Common myeloid progenitor, CD34-positive (primary cell): Measurements from ENCODE around the gene VAMP2.

Source experiments
- CTCF ChIA-PET: fragments of 350-600 bp; sonication (Branson Sonifier 250); formaldehyde crosslinking; loops from one replicate; lab custom pipeline; 2021; ENCODE audit warnings: antibody characterized with exemption; lab: Charles Lee
- POLR2A ChIA-PET: fragments of 350-600 bp; sonication (Branson Sonifier 250); formaldehyde crosslinking; loops from one replicate; lab custom pipeline; 2021; ENCODE audit warnings: antibody characterized with exemption; lab: Charles Lee
- DNase-seq, 3 donors: peaks; one replicate each; pipeline versions ENCODE4 v3.0.0 to v3.0.0-alpha.2; 2013
- H3K27ac ChIP-seq, 2 experiments: 1 replicate in 1 of 2; 2 replicates in 1 of 2; pipeline ENCODE4 v1.7.0; 2013; ENCODE audit warnings: inconsistent platforms in 2 of 2, low read length in 2 of 2, mild to moderate bottlenecking in 2 of 2, low read depth in 1 of 2, moderate library complexity in 1 of 2; ENCODE audit not compliant: severe bottlenecking in 2 of 2, insufficient read depth in 1 of 2, poor library complexity in 1 of 2
- H3K27me3 ChIP-seq, 5 experiments: replicated peaks in 2 of 5; 1 replicate in 3 of 5; 2 replicates in 2 of 5; pipeline versions ENCODE4 v1.6.1 to v1.7.0; 2013; ENCODE audit warnings: low read length in 4 of 5, mild to moderate bottlenecking in 2 of 5, moderate library complexity in 2 of 5, inconsistent platforms in 1 of 5; ENCODE audit not compliant: insufficient read depth in 5 of 5, control insufficient read depth in 4 of 5
- H3K36me3 ChIP-seq, 4 experiments: 1 replicate in 2 of 4; 2 replicates in 2 of 4; pipeline versions ENCODE4 v1.6.1 to v1.7.0; 2013; ENCODE audit warnings: low read length in 3 of 4, control low read depth in 1 of 4, mild to moderate bottlenecking in 1 of 4; ENCODE audit not compliant: control insufficient read depth in 4 of 4, insufficient read depth in 4 of 4
- H3K4me1 ChIP-seq, 4 experiments: 1 replicate in 3 of 4; 2 replicates in 1 of 4; pipeline versions ENCODE4 v1.6.1 to v1.7.1; 2013; ENCODE audit warnings: low read length in 3 of 4, mild to moderate bottlenecking in 3 of 4, control low read depth in 1 of 4, inconsistent platforms in 1 of 4, moderate library complexity in 1 of 4; ENCODE audit not compliant: control insufficient read depth in 4 of 4, insufficient read depth in 4 of 4; ENCODE audit errors: control extremely low read depth in 1 of 4
- H3K4me3 ChIP-seq, 7 experiments: 1 replicate in 4 of 7; 2 replicates in 3 of 7; pipeline versions ENCODE4 v1.5.1 to v1.7.0; 2013; ENCODE audit warnings: mild to moderate bottlenecking in 7 of 7, low read length in 6 of 7, moderate library complexity in 6 of 7, inconsistent platforms in 2 of 7, low read depth in 2 of 7, control low read depth in 1 of 7; ENCODE audit not compliant: insufficient read depth in 4 of 7, control insufficient read depth in 1 of 7; ENCODE audit errors: extremely low read depth in 1 of 7
- H3K9me3 ChIP-seq, 5 experiments: 1 replicate in 4 of 5; 2 replicates in 1 of 5; pipeline versions ENCODE4 v1.6.1 to v1.7.1; 2013; ENCODE audit warnings: low read length in 4 of 5, mild to moderate bottlenecking in 2 of 5, inconsistent platforms in 1 of 5, low read depth in 1 of 5, moderate library complexity in 1 of 5; ENCODE audit not compliant: control insufficient read depth in 4 of 5, insufficient read depth in 2 of 5; ENCODE audit errors: control extremely low read depth in 1 of 5
- WGBS: methylation state at CpG from one replicate; pipeline ENCODE4 v1.1.5; 2013; ENCODE audit not compliant: insufficient coverage; 5-methylcytosine and 5-hydroxymethylcytosine counted together

Gene VAMP2

DNA sequence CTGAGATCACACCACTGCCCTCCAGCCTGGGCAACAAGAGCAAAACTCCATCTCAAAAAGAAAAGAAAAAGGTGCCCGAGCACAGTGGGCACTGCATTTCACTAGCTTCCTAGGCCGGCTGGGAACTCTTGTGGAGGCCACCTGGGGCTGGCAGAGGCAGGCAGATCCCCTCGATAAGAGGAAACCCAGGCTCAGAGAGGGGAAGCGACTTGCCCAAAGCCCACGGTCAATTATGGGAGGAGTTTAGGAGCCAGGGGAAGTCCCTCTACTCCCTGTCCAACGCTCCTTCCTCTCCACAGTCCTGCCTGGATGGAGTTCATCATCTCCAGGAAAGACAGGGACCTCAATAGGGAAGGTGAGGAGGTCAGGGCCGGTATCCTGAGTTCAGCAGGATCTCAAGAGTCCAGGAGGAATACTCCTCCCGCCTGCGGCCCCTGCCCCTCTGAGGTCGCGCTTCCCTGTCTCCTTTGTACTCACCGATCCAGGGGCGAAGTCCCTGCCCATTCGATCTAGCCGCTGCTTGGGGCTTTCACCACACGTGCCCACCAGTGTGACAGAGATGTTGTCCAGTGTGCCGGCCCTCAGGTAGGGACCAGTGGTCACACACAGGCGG is 45.3 kb downstream of the VAMP2 start:
- ChIA-PET CTCF (interaction anchor here (1.2 to 6.0 kb wide), 10 partner anchors 9 to 60 kb away, joined by 4 to 87 read pairs (median 9); partner anchors contain the start of genes ALOX12B and PER1), POLR2A (no interaction called here)
- Histone ChIP-seq H3K27ac (no peak overlapping the region), H3K4me3 (peak overlapping the region; percentile 44 to 94 (median 84)), H3K4me1 (peaks cover 0 to 42% (median 38%) of the 10 kb centered on the region in 4 experiments), H3K36me3 (no peaks in the 10 kb centered on the region), H3K27me3 (peaks cover 4 to 51% (median 23%) of the 10 kb centered on the region in 5 experiments), H3K9me3 (no peaks in the 10 kb centered on the region)
- peak in 2 of 3 donors; percentile 35 to 42 for DNase-seq
- WGBS, result 1% methylated on average over 16 of the region's 18 CpGs

DNA sequence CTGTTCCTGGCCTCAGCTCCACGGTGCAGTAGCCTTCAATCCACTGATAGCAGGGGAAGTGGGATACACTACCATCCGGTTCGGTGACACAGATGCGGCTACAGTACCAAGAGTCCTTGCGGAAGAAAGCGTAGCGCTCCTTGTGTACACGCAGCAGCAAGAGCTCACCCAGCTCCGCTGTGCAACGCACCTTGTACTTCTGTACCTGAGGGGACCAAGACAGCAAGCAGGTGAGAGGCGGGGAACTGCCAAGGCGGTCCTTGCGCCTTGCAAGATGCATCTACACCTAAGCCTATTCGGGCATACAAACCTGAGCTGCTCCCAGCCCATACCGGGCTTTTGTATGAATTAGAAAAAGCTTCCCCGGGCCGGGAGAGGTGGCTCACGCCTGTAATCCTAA is 46.0 kb downstream of the VAMP2 start:
- 60% methylated on average over 18 of the region's 18 CpGs for WGBS
- Histone ChIP-seq H3K36me3 (no peaks in the 10 kb centered on the region), H3K27me3 (peaks cover 4 to 48% (median 22%) of the 10 kb centered on the region in 5 experiments), H3K4me1 (peaks cover 0 to 35% (median 31%) of the 10 kb centered on the region in 4 experiments), H3K9me3 (no peaks in the 10 kb centered on the region), H3K4me3 (no peak overlapping the region), H3K27ac (no peak overlapping the region)
- ChIA-PET POLR2A (no interaction called here), CTCF (interaction anchor here (1.1 to 6.0 kb wide), 8 partner anchors 10 to 100 kb away, joined by 3 to 87 read pairs (median 4); partner anchors contain the start of gene ALOX12B)
- DNase-seq, result no peak

DNA sequence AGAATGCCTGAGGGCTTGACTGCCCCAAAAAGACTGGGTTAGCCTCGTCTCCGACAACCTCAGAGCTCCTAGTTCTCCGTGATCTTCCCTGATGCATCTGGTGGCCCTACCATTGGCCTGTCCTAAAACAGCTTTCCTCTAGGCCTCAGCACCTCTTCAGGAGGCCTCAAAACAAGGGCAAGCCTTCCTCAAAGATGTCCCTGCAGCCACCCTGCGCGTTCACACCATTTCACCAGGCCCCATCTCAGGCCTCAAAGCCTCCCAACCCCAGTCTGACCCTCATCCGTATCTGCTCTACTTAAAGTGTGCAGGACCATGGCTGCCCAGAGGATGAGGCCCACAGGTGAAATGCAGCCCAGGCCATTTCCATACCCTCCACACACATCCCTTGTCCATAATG is 51.8 kb downstream of the VAMP2 start:
- WGBS, result 97% methylated on average over 6 of the region's 6 CpGs
- ChIA-PET CTCF (interaction anchor here (0.7 to 13.8 kb wide), 17 partner anchors 8 to 235 kb away, joined by 3 to 206 read pairs (median 11); partner anchors contain the start of genes ALOX12B, ALOXE3 and HES7), POLR2A (interaction anchor here (0.9 kb wide), 1 partner anchor 63 kb away, joined by 3 read pairs; no protein-coding TSS in a partner anchor)
- Histone ChIP-seq H3K9me3 (no peaks in the 10 kb centered on the region), H3K36me3 (no peaks in the 10 kb centered on the region), H3K4me1 (peaks cover 0 to 18% (median 11%) of the 10 kb centered on the region in 4 experiments), H3K4me3 (no peak overlapping the region), H3K27ac (no peak overlapping the region), H3K27me3 (peaks cover 4 to 25% (median 12%) of the 10 kb centered on the region in 5 experiments)
- DNase-seq, result no peak

DNA sequence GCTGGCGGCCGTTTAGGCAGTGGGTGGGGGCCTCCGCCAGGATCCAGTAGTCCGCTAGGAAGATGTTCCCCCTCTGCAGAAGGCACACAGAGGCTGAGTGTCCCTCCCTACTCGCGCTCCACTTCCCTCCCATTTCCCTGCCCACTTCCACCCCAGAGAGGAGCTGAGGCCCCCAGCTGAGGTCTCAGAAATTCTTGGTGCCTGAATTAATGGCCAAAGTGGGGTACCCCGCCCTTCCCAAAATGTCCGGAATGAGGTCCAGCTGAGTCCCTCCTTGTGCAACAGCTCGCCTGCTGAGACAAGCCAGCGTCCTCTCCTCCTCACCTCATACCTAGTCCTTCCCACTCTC is 52.3 kb downstream of the VAMP2 start:
- POLR2A ChIA-PET, result interaction anchor here (0.9 kb wide), 1 partner anchor 63 kb away, joined by 3 read pairs; no protein-coding TSS in a partner anchor
- 27% methylated on average over 8 of the region's 10 CpGs for WGBS
- no peak for DNase-seq
- H3K27me3 ChIP-seq, result peaks cover 2 to 21% (median 8%) of the 10 kb centered on the region in 5 experiments
- no peaks in the 10 kb centered on the region for H3K36me3 ChIP-seq
- H3K4me3 ChIP-seq, result peak overlapping the region in 2 of 7 experiments; percentile 64 to 75
- H3K4me1 ChIP-seq, result peaks cover 0 to 18% (median 12%) of the 10 kb centered on the region in 4 experiments
- CTCF ChIA-PET, result interaction anchor here (0.7 to 13.8 kb wide), 16 partner anchors 9 to 236 kb away, joined by 3 to 206 read pairs (median 12); partner anchors contain the start of genes ALOX12B, ALOXE3 and HES7
- H3K9me3 ChIP-seq, result no peaks in the 10 kb centered on the region
- H3K27ac ChIP-seq, result no peak overlapping the region

DNA sequence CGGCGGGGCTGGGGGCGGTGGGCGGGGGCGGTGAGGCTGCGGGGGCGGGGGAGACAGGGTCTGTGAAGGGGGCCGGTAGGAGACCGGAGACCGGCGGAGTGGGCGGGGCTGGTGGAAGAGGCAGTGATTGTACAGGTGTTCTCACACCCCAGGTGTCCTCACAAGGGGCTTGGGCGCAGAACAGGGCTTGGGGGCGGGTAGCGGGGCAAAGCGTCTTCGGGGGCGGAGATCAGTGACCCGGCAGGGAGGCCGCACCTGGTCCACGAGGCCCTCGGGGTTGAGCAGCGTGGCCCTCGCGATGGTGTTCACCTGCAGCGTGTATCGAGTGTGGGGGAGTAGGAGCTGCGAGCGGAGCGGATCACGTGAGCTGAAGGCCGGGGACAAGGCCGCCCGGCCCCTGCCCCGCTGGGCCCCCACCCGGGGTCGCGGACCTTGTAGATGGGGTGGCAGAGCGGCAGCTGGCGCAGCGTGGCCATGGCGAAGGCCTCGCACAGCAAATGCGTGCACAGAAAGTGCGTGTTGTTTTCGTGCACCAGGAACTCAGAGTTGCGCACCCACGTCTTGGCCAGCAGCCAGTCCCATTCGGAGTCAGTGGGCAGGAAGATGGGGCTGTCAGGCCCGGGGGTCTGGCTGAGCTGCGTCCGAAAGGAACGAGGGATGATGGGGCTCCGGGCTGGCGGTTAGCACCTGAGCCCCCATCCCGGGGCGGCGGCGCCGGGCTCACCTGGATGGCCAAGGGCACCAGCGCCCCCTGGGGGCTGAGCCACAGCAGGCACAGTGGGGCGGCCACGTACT is 52.9 kb downstream of the VAMP2 start:
- H3K4me3 ChIP-seq, result peak overlapping the region in 6 of 7 experiments; percentile 8 to 75 (median 57)
- 16% methylated on average over 50 of the region's 63 CpGs for WGBS
- H3K36me3 ChIP-seq, result no peaks in the 10 kb centered on the region
- no peaks in the 10 kb centered on the region for H3K9me3 ChIP-seq
- ChIA-PET CTCF (interaction anchor here (0.7 to 13.8 kb wide), 14 partner anchors 9 to 52 kb away, joined by 3 to 206 read pairs (median 12); partner anchors contain the start of genes ALOX12B, ALOXE3 and HES7), POLR2A (interaction anchor here (0.9 kb wide), 1 partner anchor 64 kb away, joined by 3 read pairs; no protein-coding TSS in a partner anchor)
- H3K27me3 ChIP-seq, result peaks cover 2 to 16% (median 2%) of the 10 kb centered on the region in 5 experiments
- H3K27ac ChIP-seq, result no peak overlapping the region
- peak; percentile 55 to 76 (median 71) for DNase-seq
- peaks cover 0 to 21% (median 16%) of the 10 kb centered on the region in 4 experiments for H3K4me1 ChIP-seq
